ENCODE data around the gene SF3B6.
A peak's percentile ranks its signal among the peaks of the same experiment; 100 is the strongest.

The SF3B6 gene

DNA sequence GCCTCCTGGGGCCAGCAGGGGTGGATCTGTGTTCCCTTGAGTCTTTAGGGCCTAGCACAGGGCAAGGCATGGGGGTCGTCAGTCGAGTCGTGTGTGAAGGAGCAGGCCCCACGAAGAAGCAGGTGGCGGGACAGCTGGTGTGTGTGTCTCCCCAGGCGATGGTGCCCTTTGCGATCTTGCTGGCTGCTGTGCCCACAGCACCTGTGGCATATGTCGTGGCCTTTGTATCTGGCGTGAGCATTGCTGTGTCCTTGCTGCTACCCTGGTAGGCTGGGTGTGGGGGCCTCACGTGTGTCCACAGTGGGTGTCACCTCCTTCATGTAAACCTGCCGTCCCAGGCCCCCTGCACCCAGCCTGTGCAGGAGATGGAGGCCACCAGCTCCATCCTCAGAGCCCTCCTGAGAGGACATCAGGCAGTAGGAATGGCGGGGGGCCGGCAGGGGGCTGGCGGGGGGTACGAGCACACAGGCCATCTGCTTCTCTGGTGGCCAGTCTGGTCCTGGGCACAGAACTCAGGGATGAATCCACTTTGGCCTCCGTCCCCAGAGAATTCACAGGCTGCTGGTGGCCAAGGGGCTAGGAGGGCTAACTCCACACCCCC is 53.1 kb downstream of the SF3B6 start:
- DNase-seq (ENCODE audit: low read depth) = no peak
- TF ChIP-seq MYC (IDR thresholded peaks at IDR 0.05; ENCODE audit: low read depth, low read length) (no peak), POLR2A (IDR thresholded peaks at IDR 0.05; ENCODE audit: extremely low read depth, insufficient read length) (no peak)
- TF ChIP-seq, protein P1, sequence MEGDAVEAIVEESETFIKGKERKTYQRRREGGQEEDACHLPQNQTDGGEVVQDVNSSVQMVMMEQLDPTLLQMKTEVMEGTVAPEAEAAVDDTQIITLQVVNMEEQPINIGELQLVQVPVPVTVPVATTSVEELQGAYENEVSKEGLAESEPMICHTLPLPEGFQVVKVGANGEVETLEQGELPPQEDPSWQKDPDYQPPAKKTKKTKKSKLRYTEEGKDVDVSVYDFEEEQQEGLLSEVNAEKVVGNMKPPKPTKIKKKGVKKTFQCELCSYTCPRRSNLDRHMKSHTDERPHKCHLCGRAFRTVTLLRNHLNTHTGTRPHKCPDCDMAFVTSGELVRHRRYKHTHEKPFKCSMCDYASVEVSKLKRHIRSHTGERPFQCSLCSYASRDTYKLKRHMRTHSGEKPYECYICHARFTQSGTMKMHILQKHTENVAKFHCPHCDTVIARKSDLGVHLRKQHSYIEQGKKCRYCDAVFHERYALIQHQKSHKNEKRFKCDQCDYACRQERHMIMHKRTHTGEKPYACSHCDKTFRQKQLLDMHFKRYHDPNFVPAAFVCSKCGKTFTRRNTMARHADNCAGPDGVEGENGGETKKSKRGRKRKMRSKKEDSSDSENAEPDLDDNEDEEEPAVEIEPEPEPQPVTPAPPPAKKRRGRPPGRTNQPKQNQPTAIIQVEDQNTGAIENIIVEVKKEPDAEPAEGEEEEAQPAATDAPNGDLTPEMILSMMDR (IDR thresholded peaks at IDR 0.05; ENCODE audit: low read depth, low read length) = no peak
- TF ChIP-seq, protein P2, sequence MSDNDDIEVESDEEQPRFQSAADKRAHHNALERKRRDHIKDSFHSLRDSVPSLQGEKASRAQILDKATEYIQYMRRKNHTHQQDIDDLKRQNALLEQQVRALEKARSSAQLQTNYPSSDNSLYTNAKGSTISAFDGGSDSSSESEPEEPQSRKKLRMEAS (IDR thresholded peaks at IDR 0.05; ENCODE audit: low read depth, low read length) = no peak
- no peak overlapping the region for H3K4me3 ChIP-seq (ENCODE audit: low read depth, low read length)

DNA sequence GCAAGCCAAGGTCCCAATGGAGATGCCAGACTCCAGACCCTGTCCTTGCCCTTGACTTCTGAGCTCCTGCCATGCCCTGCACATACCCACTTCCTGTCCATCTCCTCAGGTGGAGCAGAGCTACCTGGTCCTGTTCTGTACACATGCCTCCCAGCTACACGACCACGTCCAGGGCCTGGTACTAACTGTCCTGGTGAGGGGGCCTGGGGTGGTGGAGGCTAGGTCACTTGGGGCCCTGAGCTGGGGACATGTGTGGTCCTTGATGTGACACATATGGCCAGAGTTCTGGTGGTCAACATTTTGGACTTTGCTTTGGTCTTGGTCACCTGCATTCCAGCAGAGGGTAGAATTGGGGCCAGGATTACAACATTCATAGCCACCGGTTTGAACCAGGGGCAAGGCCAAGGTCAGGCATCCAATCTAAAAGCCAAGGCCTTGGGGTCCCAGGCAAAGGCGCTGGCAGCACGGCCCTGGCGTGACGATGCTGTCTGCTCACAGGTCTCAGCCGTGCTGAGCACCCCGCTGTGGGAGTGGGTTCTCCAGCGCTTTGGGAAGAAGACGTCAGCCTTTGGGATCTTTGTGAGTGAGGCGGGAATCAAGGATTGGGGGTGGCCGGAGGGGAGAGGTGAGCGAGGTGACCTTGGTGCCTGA is 53.7 kb downstream of the SF3B6 start:
- TF ChIP-seq MYC (IDR thresholded peaks at IDR 0.05; ENCODE audit: low read depth, low read length) = no peak
- TF ChIP-seq POLR2A (IDR thresholded peaks at IDR 0.05; ENCODE audit: extremely low read depth, insufficient read length) = no peak
- TF ChIP-seq, protein P1 (IDR thresholded peaks at IDR 0.05; ENCODE audit: low read depth, low read length) = no peak
- TF ChIP-seq, protein P2 (IDR thresholded peaks at IDR 0.05; ENCODE audit: low read depth, low read length) = no peak
- H3K4me3 ChIP-seq (ENCODE audit: low read depth, low read length) = no peak overlapping the region
- no peak for DNase-seq (ENCODE audit: low read depth)

DNA sequence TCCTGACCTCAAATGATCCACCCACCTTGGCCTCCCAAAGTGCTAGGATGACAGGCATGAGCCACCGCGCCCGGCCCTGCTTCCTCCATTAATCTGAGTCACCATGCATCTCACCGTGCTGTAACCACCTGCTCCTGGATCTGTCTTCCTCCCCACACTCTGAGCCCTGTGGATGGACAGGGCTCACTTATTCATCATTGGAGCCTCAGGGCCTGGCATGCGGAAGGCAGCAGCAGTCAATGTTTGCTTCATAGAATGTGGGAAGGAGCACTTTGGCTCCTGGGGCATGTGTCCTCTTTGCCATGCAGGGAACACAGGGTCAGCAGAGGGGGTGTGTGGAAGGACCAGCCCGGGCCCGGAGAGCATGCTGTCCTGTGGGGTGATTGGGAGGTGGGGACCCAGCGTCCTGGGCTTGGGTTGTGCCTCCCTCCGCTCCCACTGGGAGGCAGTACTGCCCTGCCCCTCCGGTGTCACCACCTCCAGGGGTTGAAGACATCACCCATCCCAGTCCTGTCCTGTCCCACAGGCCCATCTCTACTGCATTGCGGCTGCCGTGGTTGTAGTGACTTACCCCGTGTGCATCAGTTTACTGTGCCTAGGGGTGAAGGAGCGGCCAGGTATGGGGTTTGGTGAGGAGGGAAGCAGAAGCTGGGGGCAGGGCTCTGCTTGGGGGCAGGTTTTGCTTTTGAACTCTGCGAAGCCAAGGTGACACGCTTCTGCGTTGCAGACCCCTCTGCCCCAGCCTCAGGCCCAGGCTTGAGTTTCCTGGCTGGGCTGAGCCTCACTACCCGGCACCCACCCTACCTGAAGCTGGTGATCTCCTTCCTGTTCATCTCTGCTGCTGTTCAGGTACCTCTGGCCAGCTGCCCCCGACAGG is 54.8 kb downstream of the SF3B6 start:
- H3K4me3 ChIP-seq (ENCODE audit: low read depth, low read length) = no peak overlapping the region
- TF ChIP-seq MYC (IDR thresholded peaks at IDR 0.05; ENCODE audit: low read depth, low read length) = no peak
- TF ChIP-seq, protein P1 (IDR thresholded peaks at IDR 0.05; ENCODE audit: low read depth, low read length) = peak; percentile 69
- DNase-seq (ENCODE audit: low read depth) = peak; percentile 60

DNA sequence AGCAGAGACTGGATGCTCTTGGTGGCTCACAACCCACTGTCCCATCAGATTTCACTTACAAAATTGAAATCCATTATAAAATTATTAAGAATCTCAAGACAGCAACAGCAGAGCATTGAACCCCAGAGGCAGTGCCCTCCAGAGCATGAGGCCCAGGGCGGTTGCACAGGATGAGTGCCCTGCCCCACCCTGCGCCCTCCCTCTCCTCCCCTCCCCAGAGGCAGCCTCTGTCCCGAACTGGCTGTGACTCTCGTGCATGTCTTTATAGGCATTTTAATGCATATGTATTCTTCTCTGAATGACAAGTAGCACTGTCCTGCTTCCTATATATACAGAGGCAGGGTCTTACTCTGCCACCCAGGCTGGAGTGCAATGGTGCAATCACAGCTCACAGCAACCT is 55.9 kb downstream of the SF3B6 start:
- TF ChIP-seq POLR2A (IDR thresholded peaks at IDR 0.05; ENCODE audit: extremely low read depth, insufficient read length) = no peak
- TF ChIP-seq, protein P2 (IDR thresholded peaks at IDR 0.05; ENCODE audit: low read depth, low read length) = no peak
- TF ChIP-seq, protein P1 (IDR thresholded peaks at IDR 0.05; ENCODE audit: low read depth, low read length) = no peak
- TF ChIP-seq MYC (IDR thresholded peaks at IDR 0.05; ENCODE audit: low read depth, low read length) = no peak
- H3K4me3 ChIP-seq (ENCODE audit: low read depth, low read length) = no peak overlapping the region
- DNase-seq (ENCODE audit: low read depth) = no peak

DNA sequence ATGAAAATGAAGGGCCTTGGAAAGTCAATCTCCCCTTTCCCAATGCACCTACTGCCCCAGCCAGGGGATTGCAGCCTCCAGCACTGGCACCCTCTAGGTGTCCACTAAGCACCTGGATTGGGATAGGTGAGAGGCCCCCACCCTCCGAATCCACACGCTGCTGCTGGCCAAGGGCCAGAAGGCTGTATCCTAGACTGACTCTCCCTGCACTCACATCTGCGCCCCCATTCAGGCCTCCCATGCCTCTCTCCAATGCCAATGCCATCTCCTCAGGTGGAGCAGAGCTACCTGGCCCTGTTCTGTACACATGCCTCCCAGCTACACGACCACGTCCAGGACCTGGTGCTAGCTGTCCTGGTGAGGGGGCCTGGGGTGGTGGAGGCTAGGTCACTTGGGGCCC is 56.4 kb downstream of the SF3B6 start:
- TF ChIP-seq POLR2A (IDR thresholded peaks at IDR 0.05; ENCODE audit: extremely low read depth, insufficient read length) (no peak), MYC (IDR thresholded peaks at IDR 0.05; ENCODE audit: low read depth, low read length) (no peak)
- TF ChIP-seq, protein P1 (IDR thresholded peaks at IDR 0.05; ENCODE audit: low read depth, low read length) = no peak
- TF ChIP-seq, protein P2 (IDR thresholded peaks at IDR 0.05; ENCODE audit: low read depth, low read length) = no peak
- no peak overlapping the region for H3K4me3 ChIP-seq (ENCODE audit: low read depth, low read length)
- no peak for DNase-seq (ENCODE audit: low read depth)

Data from NB4 (cell line).